ENCODE measurements around the gene ADSS2.
"Not testable (repeated sequence)": the region's sequence is repeated elsewhere in the genome, so short reads cannot be mapped to it uniquely, and the experiment has no call there.

ADSS2 gene

GRCh38 chr1:244371242-244372141, 80.2 kb downstream of the ADSS2 start:
- Mint-ChIP-seq H3K4me3 (no peak overlapping the region), H3K9me3 (no peaks in the 10 kb centered on the region), H3K27me3 (no peaks in the 10 kb centered on the region), H3K4me1 (ENCODE audit: low read depth) (no peaks in the 10 kb centered on the region), H3K36me3 (ENCODE audit: low read depth) (no peaks in the 10 kb centered on the region), H3K27ac (no peak overlapping the region)
- no peak for DNase-seq

GRCh38 chr1:244370060-244370637, 81.6 kb downstream of the ADSS2 start:
- H3K9me3 Mint-ChIP-seq = no peaks in the 10 kb centered on the region
- no peaks in the 10 kb centered on the region for H3K4me1 Mint-ChIP-seq (ENCODE audit: low read depth)
- H3K27ac Mint-ChIP-seq = no peak overlapping the region
- no peaks in the 10 kb centered on the region for H3K36me3 Mint-ChIP-seq (ENCODE audit: low read depth)
- no peak overlapping the region for H3K4me3 Mint-ChIP-seq
- DNase-seq = no peak
- no peaks in the 10 kb centered on the region for H3K27me3 Mint-ChIP-seq

GRCh38 chr1:244369256-244370057, 82.3 kb downstream of the ADSS2 start:
- Mint-ChIP-seq H3K4me3 (no peak overlapping the region), H3K36me3 (ENCODE audit: low read depth) (no peaks in the 10 kb centered on the region), H3K27ac (no peak overlapping the region), H3K9me3 (peaks cover 2% of the 10 kb centered on the region), H3K27me3 (no peaks in the 10 kb centered on the region), H3K4me1 (ENCODE audit: low read depth) (no peaks in the 10 kb centered on the region)
- no peak for DNase-seq

- H3K27me3 Mint-ChIP-seq = no peaks in the 10 kb centered on the region
- no peak overlapping the region for H3K27ac Mint-ChIP-seq
- H3K9me3 Mint-ChIP-seq = peaks cover 4% of the 10 kb centered on the region
Observed at GRCh38 chr1:244368279-244368678, 83.4 kb downstream of the ADSS2 start.

GRCh38 chr1:244367399-244368114, 84.2 kb downstream of the ADSS2 start:
- H3K4me1 Mint-ChIP-seq (ENCODE audit: low read depth) = no peaks in the 10 kb centered on the region
- H3K27ac Mint-ChIP-seq = no peak overlapping the region
- peaks cover 4% of the 10 kb centered on the region for H3K9me3 Mint-ChIP-seq
- H3K4me3 Mint-ChIP-seq = no peak overlapping the region
- H3K36me3 Mint-ChIP-seq (ENCODE audit: low read depth) = no peaks in the 10 kb centered on the region
- DNase-seq = no peak
- H3K27me3 Mint-ChIP-seq = no peaks in the 10 kb centered on the region

More at GRCh38 chr1:244368279-244368678, 83.4 kb downstream of the ADSS2 start:
- no peak for DNase-seq
- Mint-ChIP-seq H3K36me3 (ENCODE audit: low read depth) (no peaks in the 10 kb centered on the region), H3K4me1 (ENCODE audit: low read depth) (no peaks in the 10 kb centered on the region), H3K4me3 (no peak overlapping the region)

GRCh38 chr1:244365809-244366208, 85.9 kb downstream of the ADSS2 start:
- Mint-ChIP-seq H3K4me3 (no peak overlapping the region), H3K27me3 (no peaks in the 10 kb centered on the region), H3K4me1 (ENCODE audit: low read depth) (no peaks in the 10 kb centered on the region), H3K9me3 (peaks cover 4% of the 10 kb centered on the region), H3K36me3 (ENCODE audit: low read depth) (no peaks in the 10 kb centered on the region), H3K27ac (no peak overlapping the region)
- no peak for DNase-seq

GRCh38 chr1:244365262-244365661, 86.4 kb downstream of the ADSS2 start:
- H3K27me3 Mint-ChIP-seq; H3K27ac Mint-ChIP-seq; H3K4me3 Mint-ChIP-seq; DNase-seq; H3K36me3 Mint-ChIP-seq (ENCODE audit: low read depth); H3K9me3 Mint-ChIP-seq; H3K4me1 Mint-ChIP-seq (ENCODE audit: low read depth): not testable (repeated sequence)

GRCh38 chr1:244362476-244362875, 89.2 kb downstream of the ADSS2 start:
- H3K27ac Mint-ChIP-seq = no peak overlapping the region
- H3K36me3 Mint-ChIP-seq (ENCODE audit: low read depth) = no peaks in the 10 kb centered on the region
- no peaks in the 10 kb centered on the region for H3K27me3 Mint-ChIP-seq
- peaks cover 4% of the 10 kb centered on the region for H3K9me3 Mint-ChIP-seq
- H3K4me3 Mint-ChIP-seq = no peak overlapping the region
- H3K4me1 Mint-ChIP-seq (ENCODE audit: low read depth) = no peaks in the 10 kb centered on the region
- no peak for DNase-seq

GRCh38 chr1:244361764-244362473, 89.8 kb downstream of the ADSS2 start:
- Mint-ChIP-seq H3K27me3 (no peaks in the 10 kb centered on the region), H3K4me3 (no peak overlapping the region), H3K9me3 (peaks cover 4% of the 10 kb centered on the region), H3K4me1 (ENCODE audit: low read depth) (no peaks in the 10 kb centered on the region), H3K27ac (no peak overlapping the region), H3K36me3 (ENCODE audit: low read depth) (no peaks in the 10 kb centered on the region)
- no peak for DNase-seq
